ENCODE results near the gene RPS2. TPM values are rescaled to one million over a fixed set of nuclear protein-coding genes. Genes with fewer than 3 reads are reported as not detected.
A peak's percentile ranks its signal among the peaks of the same experiment; 100 is the strongest.

Gene RPS2
- total and polyA plus RNA-seq, 2 donors, result 888 to 3,347 TPM

DNA sequence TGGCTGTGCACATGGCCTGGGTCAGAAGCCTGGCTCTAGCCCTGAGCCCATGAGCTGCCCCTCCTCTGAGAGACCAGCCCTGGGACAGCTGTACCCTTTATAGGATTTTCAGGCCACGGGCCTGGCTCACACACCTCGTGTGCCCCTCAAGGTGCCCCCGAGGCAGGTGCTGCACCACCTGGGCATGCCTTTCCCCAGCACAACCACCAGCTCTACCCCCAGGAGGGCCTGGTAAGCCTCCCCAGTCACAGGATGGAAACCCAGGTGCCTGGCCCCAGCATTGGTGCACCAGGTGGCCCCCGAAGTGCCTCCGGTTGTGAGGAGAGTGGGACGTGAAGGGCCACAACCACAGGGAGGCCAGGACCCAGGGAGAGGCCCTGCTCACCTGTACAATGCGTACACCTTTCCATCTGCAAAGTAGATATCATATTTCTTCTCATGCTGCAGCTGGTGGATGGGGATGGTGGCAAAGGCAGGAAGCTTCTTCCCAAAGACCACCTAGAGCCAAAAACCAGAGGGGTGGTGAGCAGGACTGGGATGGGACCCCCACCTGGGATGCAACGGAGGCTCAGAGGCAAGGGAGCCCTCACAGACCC lies 38.7 kb upstream of the RPS2 start:
- no peak for DNase-seq (ENCODE audit: extremely low spot score)
- H3K4me3 ChIP-seq (ENCODE audit: low read depth, low read length), result no peak overlapping the region
- 82% methylated on average over 8 of the region's 8 CpGs for WGBS
- H3K27ac ChIP-seq (ENCODE audit: low read depth), result no peak overlapping the region
- no peaks in the 10 kb centered on the region for H3K4me1 ChIP-seq (ENCODE audit: insufficient read depth)
- H3K36me3 ChIP-seq (ENCODE audit: insufficient read depth), result peaks cover 9% of the 10 kb centered on the region

DNA sequence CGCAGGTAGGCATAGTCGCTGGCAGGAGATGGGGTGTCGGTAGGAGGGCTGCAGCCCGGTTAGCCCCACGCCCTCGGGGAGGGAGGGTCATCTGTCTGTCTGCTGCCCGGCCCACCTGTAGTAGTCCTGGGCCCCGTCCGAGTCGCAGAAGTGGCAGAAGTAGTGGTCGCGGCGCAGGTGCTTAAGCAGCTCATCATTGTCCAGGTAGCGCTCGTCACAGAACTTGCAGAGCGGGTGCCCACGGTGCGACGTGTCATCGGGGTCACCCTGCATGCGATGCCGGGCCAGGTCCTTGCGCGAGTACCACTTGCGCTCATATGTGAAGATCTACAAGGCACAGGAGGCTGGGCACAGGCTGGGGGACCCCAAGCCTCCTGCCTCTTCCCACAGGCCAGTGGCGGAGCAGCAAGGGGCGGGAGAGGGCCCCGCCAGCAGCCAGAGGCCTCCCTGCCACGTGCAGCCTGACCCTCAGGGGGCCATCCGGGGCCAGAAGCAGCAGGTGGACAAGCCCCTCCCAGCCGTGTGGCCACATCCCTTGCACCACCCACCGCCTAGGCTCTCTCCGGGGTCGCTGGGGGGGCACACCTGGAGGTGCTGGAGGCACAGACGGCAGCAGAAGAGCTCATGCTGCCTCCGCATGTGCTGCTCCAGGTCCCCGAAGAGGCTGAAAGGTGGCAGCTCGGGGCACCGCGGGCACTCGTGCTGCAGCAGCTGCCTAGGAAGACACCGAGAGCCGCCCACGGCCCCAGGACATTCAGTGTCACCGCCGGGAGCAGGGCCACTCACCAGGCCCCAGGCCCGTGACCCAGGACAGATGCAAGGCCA lies 38.0 kb upstream of the RPS2 start:
- H3K27ac ChIP-seq (ENCODE audit: low read depth), result no peak overlapping the region
- peaks cover 11% of the 10 kb centered on the region for H3K36me3 ChIP-seq (ENCODE audit: insufficient read depth)
- DNase-seq (ENCODE audit: extremely low spot score), result no peak
- WGBS, result 91% methylated on average over 47 of the region's 47 CpGs
- no peaks in the 10 kb centered on the region for H3K4me1 ChIP-seq (ENCODE audit: insufficient read depth)
- H3K4me3 ChIP-seq (ENCODE audit: low read depth, low read length), result no peak overlapping the region

DNA sequence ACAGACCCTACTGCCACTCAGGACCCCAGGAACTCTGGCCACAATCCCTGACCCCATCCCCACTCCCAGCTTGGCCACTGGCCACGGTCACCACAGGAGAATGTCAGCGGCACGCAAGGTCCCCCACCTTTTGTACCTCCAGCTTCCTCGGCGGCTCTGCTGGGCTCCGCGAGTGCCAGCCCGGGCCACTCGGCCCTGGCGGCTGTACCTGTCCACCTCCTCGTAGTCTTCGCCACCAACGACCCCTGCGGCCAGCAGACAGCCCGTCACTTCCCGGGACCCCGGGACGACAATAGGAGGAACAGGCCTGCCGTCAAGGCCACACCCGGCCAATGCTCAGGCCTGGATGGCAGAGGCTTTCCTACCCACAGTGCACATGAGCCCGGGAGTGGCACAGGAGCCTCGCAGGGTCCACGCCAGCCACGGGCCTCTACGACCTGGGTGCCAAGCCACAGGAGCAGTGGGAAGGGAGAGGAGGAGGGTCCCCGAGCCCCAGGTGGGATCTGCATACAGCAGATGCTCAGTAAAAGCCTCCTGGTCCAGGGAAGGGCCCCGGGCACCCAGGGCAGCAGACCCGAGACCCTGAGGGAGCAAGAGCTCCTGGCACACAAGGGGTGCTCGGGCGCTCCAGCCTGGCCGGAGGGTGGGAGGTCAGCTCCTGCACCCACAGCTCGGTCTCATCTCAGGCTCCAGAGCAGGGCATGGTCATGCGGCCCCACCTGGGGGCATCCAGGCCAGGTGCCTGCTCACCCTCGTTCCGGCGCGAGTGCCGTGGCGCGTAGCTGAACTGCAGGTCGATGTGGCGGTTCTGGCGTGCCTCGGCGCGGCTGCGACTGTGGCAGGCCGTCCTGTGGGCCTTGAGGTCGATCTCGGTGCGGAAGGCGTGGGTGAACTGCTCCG lies 37.1 kb upstream of the RPS2 start:
- DNase-seq (ENCODE audit: extremely low spot score), result no peak

DNA sequence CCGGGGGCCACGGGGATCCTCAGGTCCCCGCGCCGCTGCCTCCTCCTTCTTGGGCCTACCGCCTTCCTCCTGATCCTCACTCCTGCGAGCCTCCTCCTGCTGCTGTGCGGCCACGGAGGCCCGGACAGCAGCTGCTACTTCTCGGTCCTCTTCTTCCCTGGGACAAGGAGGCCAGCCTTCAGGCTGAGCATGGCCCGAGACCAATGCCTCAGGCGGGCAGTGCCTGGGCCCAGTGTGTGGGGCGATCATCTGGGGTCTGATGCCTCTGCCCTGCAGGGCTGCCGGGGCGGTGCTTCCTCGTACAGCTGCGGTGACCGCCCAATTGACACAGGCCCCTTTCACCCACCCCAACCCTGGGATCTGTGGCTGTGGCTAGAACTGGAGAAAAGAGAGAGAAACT lies 36.4 kb upstream of the RPS2 start:
- DNase-seq (ENCODE audit: extremely low spot score), result no peak
- Histone ChIP-seq H3K36me3 (ENCODE audit: insufficient read depth) (peaks cover 11% of the 10 kb centered on the region), H3K4me3 (ENCODE audit: low read depth, low read length) (no peak overlapping the region), H3K27ac (ENCODE audit: low read depth) (no peak overlapping the region), H3K4me1 (ENCODE audit: insufficient read depth) (no peaks in the 10 kb centered on the region)
- WGBS, result 94% methylated on average over 19 of the region's 19 CpGs

More for the DNA sequence above, 37.1 kb upstream of the RPS2 start:
- Histone ChIP-seq H3K36me3 (ENCODE audit: insufficient read depth) (peaks cover 11% of the 10 kb centered on the region), H3K4me3 (ENCODE audit: low read depth, low read length) (no peak overlapping the region), H3K27ac (ENCODE audit: low read depth) (no peak overlapping the region), H3K4me1 (ENCODE audit: insufficient read depth) (no peaks in the 10 kb centered on the region)
- 95% methylated on average over 53 of the region's 53 CpGs for WGBS

DNA sequence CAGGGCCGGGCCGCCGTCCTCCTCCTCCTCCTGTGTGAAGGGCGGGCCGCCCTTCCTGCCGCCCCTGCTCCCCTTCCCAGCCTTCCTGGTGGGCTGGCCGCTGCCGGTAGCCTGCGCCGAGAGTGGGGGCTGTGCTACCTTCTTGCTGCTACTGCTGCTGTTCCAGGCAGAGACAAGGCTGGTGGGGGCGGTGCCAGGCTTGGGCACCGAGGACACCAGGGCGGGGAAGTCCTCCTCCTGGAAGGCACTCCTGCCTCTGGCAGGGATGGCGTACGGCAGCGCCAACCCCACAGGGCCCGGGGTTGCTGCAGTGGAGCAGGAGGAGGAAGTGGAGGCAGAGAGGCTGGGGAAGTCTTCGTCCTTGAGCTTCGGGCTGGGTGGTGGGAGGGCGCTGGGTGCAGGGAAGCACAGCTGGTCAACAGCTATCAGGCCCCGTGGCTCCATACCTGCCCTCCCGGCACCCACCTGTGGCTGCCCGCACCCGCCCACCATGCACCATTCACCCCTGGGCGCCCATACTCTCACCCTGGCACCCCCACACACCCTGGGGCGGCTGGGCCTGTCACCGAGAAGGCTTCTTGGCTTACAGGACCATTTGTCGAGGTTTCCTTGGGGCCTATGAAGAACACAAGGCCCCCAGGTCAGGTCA lies 35.4 kb upstream of the RPS2 start:
- H3K36me3 ChIP-seq (ENCODE audit: insufficient read depth), result peaks cover 11% of the 10 kb centered on the region
- H3K4me3 ChIP-seq (ENCODE audit: low read depth, low read length), result no peak overlapping the region
- H3K4me1 ChIP-seq (ENCODE audit: insufficient read depth), result no peaks in the 10 kb centered on the region
- WGBS, result 86% methylated on average over 28 of the region's 28 CpGs
- no peak overlapping the region for H3K27ac ChIP-seq (ENCODE audit: low read depth)
- DNase-seq (ENCODE audit: extremely low spot score), result no peak

DNA sequence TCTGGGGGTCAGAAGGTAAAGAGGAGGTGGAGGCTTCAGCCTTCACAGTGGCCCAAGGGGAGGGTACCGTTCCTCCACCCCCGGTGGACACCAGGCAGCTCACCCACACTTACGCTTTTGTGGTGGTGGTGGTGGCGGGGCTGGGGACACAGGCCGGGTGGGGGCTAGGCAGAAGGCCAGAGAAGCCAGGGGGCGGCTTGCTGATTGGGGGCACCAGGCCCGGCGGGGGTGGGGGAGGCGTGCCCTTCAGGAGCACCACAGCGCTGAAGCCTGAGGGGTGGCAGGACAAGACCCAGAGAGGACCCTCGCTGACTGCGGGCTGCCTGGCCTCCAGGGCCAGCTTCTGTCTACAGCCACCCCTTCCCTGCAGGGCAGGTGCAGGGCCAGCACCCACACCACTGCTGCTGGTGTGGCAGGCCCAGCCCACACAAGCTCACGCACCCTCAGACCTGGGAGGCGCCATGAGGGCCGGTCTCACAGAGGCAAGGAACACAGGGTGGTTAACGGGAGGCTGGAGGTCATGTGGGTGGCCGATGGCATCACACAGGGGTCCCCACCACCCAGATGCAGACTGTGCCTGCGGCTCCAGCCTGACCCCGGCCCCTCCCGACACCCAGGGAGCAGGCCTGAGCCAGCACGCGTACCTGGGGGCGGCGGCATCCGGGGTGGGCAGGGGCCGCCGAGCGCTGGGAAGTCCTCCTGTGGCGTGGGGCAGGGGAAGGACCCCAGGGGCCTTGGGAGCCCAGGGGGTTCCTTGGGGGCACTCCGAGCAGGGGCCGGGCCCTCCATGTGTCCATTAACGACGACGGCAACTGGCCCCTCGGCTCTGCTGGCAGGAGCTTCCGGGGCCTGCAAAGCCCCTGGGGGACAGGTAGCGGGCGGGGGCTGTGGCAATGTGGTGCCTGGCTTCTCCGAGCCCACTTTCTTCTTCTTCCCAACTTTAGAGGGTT lies 34.5 kb upstream of the RPS2 start:
- Histone ChIP-seq H3K27ac (ENCODE audit: low read depth) (peak overlapping the region; percentile 26), H3K4me3 (ENCODE audit: low read depth, low read length) (no peak overlapping the region), H3K36me3 (ENCODE audit: insufficient read depth) (peaks cover 11% of the 10 kb centered on the region), H3K4me1 (ENCODE audit: insufficient read depth) (no peaks in the 10 kb centered on the region)
- DNase-seq (ENCODE audit: extremely low spot score), result no peak
- WGBS, result 94% methylated on average over 39 of the region's 39 CpGs

DNA sequence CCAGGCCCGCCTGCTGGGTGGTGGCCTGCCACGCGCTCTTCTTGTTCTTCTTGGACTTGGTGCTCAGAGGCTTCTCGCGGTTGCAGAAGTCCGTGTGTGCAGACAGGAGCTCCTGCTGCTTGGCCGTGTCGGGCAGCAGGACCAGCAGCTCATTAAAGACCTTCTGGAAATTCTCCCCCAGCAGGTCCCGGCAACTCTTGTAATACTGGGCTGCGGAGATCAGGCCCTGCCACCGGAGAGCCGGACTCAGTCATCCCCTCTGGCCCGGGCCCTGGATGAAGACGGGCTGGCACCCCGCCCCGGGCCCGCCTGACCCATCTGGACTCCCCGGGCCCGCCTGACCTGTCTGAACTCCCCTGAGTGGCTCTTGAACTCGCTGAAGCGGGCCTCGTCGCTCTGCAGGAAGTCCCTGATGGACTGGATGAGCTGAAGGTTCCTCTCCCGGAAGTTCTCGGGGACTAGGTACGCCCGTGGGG lies 33.8 kb upstream of the RPS2 start:
- H3K36me3 ChIP-seq (ENCODE audit: insufficient read depth), result peaks cover 11% of the 10 kb centered on the region
- H3K4me1 ChIP-seq (ENCODE audit: insufficient read depth), result no peaks in the 10 kb centered on the region
- no peak overlapping the region for H3K4me3 ChIP-seq (ENCODE audit: low read depth, low read length)
- DNase-seq (ENCODE audit: extremely low spot score), result no peak
- H3K27ac ChIP-seq (ENCODE audit: low read depth), result peak overlapping the region; percentile 26
- 84% methylated on average over 27 of the region's 27 CpGs for WGBS

DNA sequence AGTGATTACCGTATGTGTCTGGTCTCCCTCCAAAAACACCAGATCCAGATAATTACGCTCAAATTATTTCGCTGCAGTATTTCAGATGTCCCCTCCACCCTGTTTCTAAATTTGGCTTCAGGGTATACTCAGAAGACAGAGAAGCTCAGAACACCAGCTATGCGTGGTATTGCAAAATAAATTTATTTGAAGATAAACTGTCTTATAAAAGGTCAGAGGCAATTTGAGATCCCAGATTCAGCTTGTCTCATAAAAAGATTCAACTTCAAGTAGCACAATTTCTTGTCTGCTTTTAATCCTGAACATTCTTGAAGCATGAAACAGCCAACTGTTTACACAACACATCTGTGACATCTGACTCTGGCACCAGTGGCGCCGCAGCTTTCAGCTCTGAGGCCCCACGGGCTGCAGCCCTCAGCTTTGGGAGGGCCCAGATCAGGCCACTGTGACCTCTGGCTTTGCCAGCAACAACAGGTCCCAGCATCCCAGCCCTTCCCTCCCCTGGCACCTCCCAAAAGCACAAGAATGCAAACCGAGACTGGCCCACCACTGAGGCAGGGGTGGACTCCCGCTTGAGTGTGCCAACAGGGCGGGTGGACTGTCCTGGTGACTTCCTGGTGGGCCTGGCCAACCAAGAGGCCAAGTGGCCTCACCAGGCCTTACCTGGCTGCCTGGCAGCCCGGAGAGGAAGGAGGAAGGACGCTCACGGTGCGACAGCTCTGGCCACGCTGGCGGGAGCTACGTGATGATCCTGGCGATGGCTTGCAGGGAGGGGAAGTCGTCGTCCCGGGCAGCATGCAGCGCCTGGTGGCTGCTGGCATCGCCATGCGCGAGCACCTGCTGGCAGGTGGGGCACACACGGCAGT lies 33.1 kb upstream of the RPS2 start:
- Histone ChIP-seq H3K4me1 (ENCODE audit: insufficient read depth) (no peaks in the 10 kb centered on the region), H3K36me3 (ENCODE audit: insufficient read depth) (peaks cover 11% of the 10 kb centered on the region), H3K27ac (ENCODE audit: low read depth) (peak overlapping the region; percentile 68), H3K4me3 (ENCODE audit: low read depth, low read length) (no peak overlapping the region)
- no peak for DNase-seq (ENCODE audit: extremely low spot score)
- 62% methylated on average over 26 of the region's 26 CpGs for WGBS

DNA sequence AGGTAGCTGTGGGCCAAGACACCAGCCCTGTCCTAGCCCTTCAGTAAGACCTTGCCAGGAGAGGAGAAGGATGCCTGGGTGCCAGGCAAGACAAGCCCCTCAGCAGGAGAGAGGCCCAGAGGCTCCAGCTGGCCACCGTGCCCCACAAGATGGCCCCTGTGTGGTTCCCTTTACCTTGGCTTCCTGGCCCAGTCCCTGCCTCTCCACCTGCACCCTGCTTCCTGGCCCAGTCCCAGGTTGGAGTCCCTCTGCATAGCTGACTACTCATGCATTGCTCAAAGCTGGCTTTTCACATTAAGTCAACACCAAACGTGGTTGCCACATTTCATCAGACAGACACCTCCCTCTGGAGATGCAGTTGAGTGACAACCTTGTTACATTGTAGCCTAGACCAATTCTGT lies 29.1 kb upstream of the RPS2 start:
- Histone ChIP-seq H3K36me3 (ENCODE audit: insufficient read depth) (peaks cover 2% of the 10 kb centered on the region), H3K27ac (ENCODE audit: low read depth) (no peak overlapping the region), H3K4me3 (ENCODE audit: low read depth, low read length) (no peak overlapping the region), H3K4me1 (ENCODE audit: insufficient read depth) (no peaks in the 10 kb centered on the region)
- 78% methylated on average over 2 of the region's 2 CpGs for WGBS
- no peak for DNase-seq (ENCODE audit: extremely low spot score)

DNA sequence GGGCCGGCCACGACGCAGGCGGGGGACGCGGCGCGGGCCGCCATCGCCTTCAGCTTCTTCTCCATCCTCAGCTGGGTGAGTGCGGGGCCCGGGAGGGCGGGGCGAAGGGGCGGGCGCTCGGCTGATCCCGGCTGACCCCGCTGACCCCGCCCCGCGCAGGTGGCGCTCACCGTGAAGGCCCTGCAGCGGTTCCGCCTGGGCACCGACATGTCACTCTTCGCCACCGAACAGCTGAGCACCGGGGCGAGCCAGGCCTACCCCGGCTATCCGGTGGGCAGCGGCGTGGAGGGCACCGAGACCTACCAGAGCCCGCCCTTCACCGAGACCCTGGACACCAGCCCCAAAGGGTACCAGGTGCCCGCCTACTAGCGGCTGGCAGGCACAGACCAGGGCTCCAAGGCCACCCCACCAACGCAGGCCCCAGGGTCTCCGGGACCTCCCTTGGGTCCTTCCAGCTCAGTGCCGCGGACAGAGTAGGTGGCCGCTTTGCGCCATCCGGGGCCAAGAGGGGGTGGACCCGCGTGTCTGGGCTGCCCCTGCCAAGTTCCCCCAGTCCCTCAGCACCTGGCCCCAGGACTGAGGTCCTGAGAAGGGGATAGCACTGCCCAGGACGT lies 28.2 kb upstream of the RPS2 start:
- Histone ChIP-seq H3K4me3 (ENCODE audit: low read depth, low read length) (no peak overlapping the region), H3K4me1 (ENCODE audit: insufficient read depth) (no peaks in the 10 kb centered on the region), H3K27ac (ENCODE audit: low read depth) (no peak overlapping the region), H3K36me3 (ENCODE audit: insufficient read depth) (no peaks in the 10 kb centered on the region)
- no peak for DNase-seq (ENCODE audit: extremely low spot score)
- WGBS, result 43% methylated on average over 50 of the region's 50 CpGs

DNA sequence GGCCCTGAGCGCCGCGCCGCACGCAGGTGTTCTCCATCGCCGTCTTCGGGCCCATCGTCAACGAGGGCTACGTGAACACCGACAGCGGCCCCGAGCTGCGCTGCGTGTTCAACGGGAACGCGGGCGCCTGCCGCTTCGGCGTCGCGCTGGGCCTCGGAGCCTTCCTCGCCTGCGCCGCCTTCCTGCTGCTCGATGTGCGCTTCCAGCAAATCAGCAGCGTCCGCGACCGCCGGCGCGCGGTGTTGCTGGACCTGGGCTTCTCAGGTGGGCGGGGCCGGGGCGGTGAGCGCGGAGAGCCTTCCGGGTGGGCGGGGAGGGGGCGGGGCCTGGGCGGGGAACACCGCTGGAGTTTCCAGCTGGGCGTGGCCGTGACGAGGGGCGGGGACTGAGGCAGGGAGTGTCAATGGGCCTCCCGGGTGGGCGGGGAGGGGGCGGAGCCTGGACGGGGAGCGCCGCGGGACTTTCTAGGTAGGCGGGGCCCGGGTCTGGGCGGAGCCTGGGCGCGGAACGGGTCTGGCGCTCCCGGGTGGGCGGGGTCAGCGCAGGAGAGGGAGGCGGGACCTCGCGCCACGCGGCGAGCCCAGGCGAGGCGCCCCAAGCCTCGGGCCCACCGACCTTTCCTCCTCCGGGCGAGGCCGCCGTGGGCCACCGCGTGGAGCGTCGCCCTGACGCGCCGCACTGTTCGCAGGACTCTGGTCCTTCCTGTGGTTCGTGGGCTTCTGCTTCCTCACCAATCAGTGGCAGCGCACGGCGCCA lies 27.5 kb upstream of the RPS2 start:
- H3K4me3 ChIP-seq (ENCODE audit: low read depth, low read length), result peak overlapping the region; percentile 1
- WGBS, result 3% methylated on average over 95 of the region's 96 CpGs
- DNase-seq (ENCODE audit: extremely low spot score), result peak; percentile 57
- H3K36me3 ChIP-seq (ENCODE audit: insufficient read depth), result peaks cover 1% of the 10 kb centered on the region
- no peaks in the 10 kb centered on the region for H3K4me1 ChIP-seq (ENCODE audit: insufficient read depth)
- H3K27ac ChIP-seq (ENCODE audit: low read depth), result no peak overlapping the region

Data from urinary bladder (tissue), 4 donors.